GM18508 (cell line): ENCODE measurements around the gene CDC26.
"Not testable (repeated sequence)": the region's sequence is repeated elsewhere in the genome, so short reads cannot be mapped to it uniquely, and the experiment has no call there.

Source experiments
- ATAC-seq: cut with Tn5 transposase; IDR thresholded peaks from one replicate; pipeline ENCODE4 v1.9.1; 2021; ENCODE audit warnings: moderate number of reproducible peaks; ENCODE audit not compliant: insufficient read depth, unreplicated experiment

The CDC26 gene

DNA sequence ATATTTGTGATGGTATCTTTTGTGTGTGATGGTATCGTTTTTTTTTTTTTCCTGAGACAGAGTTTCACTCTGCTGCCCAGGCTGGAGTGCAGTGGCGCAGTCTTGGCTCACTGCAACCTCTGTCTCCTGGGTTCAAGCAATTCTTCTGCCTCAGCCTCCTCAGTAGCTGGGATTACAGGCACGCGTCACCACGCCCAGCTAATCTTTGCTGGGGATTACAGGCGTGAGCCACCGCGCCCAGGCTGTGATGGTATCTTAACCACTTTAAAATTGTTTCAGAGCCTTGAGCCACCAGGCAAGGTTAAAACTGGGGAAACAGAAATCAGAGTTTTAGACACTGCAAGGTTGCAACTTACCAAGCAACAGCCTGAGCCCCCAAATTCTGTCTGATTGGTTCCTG lies 20.9 kb upstream of the CDC26 start:
- not testable (repeated sequence) for ATAC-seq

DNA sequence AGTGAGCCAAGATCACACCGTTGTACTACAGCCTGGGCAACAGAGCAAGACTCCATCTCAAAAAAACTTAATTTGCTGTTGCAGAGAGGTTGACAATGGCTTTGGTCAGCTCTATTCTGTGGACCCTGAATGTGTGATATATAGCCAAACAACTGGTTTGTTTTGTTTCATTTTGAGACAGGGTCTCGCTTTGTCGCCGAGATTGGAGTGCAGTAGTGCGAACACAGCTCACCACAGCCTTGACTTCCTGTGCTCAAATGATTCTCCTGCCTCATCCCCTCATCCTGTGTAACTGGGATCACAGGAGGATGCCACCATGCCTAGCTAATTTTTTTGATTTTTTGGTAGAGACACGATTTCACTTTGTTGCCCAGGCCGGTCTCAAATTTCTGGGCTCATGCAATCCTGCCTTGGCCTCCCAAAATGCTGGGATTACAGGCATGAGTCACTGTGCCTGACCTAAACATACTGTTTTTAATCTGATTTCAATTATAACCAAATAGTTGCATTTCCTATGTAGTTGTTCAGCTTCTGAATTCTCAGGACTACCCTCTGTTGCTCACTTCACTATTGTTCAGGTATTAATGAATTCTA lies 18.0 kb upstream of the CDC26 start:
- no peak for ATAC-seq

DNA sequence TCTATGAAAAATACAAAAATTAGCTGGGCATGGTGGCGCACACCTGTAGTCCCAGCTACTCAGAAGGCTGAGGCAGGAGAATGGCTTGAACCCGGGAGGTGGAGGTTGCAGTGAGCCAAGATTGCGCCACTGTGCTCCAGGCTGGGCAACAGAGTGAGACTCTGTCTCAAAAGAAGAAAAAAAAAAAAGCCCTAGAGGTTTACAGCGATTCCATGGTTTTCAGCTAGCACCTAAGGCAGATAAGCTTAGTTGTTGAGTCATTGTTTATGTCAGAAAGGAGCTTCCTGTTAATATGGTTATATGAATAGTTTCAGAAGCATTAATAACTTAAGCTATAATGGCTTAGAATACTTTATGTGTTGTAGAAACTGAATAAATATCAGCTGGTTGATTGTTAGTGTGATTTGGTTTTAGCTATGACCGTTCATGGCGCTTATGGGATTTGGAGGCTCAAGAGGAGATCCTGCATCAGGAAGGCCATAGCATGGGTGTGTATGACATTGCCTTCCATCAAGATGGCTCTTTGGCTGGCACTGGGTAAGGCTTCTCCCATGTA lies 14.8 kb upstream of the CDC26 start:
- ATAC-seq, result no peak

DNA sequence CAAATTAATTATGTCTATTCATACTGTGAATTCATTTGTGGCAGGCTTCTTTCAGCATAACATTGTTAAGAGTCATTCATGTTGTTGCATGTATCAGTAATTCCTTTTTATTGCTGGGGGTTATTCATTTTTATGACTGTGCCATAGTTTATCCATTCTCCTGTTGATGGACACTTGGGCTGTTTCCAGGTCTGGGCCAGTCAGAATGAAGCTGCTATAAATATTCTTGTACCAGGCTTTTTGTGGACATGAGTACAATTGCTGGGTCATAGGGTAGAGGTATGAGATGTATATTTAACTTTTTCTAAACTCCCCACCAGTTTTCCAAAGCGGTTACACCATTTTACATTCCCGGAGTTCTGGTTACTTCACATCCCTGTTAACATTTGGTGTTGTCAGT lies 13.7 kb upstream of the CDC26 start:
- ATAC-seq, result no peak

GRCh38 chr9:113281356-113281755 lies 6.0 kb upstream of the CDC26 start:
- ATAC-seq, result no peak

DNA sequence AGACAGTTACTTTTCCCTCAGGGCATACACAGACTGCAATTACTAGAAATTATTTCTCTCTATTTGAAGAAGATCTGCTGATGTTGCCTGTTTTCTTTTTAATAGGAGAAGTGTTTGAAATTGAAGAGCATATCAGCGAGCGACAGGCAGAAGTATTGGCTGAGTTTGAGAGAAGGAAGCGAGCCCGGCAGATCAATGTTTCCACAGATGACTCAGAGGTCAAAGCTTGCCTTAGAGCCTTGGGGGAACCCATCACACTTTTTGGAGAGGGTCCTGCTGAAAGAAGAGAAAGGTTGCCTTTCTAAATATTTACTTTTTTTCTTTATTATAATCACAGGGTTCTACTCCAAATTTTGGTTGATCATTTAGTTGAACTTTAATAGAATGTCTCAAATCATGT lies 3.5 kb upstream of the CDC26 start:
- no peak for ATAC-seq

- ATAC-seq, result no peak
Observed at GRCh38 chr9:113274474-113275156, 757 bp downstream of the CDC26 start.

DNA sequence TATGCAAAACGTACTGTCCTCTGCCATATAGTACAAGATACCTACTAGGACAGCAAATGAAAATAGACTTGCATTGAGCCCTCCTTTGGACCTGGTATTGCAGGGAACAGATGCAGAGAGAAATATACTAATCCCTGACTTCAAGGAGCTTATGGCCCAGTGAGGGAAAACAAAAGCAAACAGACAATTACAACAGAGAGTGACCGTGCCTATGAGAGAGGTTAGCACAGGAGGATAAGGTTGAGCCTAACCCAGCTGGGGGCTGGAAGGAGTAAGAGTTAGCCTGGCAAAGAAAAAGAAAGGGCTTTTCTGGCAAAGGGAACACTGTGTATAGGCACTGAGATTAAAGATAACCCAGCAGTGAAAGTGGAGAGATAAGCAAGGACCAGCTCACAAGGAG lies 5.5 kb downstream of the CDC26 start:
- no peak for ATAC-seq

DNA sequence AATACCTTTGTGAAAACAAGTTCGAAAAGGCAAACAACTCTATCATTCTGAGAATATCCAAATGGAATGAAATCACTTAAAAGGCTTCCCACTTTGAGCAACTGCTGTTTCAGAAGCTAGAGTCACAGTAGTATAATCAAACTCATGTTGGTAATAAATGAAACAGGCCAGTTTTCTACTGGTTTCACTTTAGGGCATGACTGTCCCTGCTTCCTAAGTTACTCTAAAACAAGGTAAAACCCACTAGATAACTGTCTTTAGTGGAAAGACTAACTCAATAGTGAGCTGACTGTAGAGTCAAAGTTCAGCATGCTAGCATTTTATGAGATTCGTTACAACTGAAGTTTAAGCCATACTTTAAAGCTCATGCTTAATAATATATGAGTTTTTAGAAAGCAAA lies 6.0 kb downstream of the CDC26 start:
- no peak for ATAC-seq

GRCh38 chr9:113267911-113268566 lies 7.3 kb downstream of the CDC26 start:
- ATAC-seq, result no peak

GRCh38 chr9:113266174-113266573 lies 9.2 kb downstream of the CDC26 start:
- ATAC-seq, result no peak

DNA sequence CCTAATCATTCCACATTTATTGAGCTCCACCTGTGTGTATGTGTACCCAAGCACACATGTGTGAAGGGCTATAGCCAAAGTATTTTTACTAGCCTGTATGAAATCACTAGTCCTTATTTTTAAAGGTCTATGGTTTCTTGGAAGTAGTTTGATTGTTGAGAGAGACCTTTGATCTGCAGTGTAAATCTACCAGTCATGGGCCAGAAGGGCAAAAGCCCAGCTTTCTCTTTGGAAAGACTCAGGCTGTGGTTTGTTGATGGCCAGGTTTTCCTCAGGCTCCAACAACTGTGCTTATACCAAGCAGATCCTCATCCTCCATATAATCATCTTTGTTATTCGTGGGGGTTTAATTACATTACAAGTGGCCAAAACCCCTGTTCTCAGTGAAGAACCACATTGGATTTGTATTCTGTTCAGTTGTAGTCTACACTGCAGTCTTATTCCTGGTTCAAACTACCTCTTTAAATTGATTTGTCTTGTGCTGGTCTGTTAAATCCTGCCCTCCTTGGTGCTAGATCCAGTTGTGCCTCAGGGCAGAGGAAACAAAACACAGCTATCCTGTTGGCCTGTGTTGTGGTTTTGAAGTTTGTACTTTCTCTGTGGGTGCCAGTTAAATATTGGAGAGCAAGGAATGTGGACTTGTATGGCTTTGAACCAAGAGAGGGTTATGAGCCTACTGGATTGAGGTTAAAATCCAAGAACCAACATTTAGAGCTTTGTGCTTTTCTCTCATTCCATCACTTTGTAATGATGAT lies 13.3 kb downstream of the CDC26 start:
- no peak for ATAC-seq

GRCh38 chr9:113258282-113258681 lies 17.1 kb downstream of the CDC26 start:
- ATAC-seq, result no peak

DNA sequence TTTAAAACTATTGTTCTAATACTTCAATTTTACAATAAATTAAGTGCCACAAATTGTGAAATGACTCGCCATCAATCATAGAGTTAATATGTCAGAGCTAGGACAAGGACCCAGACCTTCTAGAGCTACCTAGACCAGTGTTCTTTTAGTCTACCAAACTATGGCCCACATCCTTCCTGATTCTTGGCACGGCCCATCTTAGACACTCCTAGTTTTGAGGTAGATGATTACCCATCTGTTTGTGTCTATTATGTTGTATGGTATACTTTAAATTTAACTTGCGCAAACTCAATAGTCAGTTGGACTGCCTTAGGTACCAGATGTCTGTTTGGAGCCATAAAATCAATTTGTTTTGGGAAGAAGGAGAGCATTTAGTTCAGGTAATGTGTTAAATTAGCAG lies 17.5 kb downstream of the CDC26 start:
- ATAC-seq, result no peak

DNA sequence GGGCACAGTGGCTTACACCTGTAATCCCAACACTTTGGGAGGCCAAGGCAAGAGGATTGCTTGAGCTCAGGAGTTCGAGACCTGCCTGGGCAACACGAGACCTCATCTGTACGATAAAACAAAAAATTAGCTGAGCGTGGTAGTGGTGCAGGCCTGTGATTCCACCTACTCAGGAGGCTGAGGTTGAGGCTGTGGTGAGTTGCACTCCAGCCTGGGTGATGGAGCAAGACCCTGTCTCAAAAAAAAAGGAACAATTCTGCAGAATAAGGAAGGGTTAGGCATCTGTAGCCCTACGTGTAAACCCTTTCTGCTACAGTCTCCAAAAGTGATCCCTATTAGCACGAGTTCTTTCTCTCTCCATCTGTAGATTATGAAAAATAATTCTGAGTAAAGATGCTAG lies 19.9 kb downstream of the CDC26 start:
- no peak for ATAC-seq

GRCh38 chr9:113254991-113255390 lies 20.4 kb downstream of the CDC26 start:
- no peak for ATAC-seq

DNA sequence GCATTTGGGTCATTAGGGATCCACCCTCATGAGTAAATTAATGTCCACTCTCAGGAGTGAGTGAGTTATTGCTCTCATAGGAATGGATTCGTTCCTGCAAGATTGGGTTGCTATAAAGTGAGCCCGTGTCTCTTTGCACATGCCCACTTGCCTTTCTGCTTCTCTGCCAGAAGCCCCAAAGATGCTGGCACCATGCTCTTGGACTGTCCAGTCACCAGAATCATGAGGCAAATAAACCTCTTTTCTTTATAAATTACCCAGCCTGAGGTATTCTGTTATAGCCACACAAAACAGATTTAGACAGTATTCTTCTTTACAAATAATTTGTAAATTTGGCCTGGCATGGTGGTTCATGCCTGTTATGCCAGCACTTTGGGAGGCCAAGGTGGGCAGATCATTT lies 24.6 kb downstream of the CDC26 start:
- ATAC-seq, result no peak

DNA sequence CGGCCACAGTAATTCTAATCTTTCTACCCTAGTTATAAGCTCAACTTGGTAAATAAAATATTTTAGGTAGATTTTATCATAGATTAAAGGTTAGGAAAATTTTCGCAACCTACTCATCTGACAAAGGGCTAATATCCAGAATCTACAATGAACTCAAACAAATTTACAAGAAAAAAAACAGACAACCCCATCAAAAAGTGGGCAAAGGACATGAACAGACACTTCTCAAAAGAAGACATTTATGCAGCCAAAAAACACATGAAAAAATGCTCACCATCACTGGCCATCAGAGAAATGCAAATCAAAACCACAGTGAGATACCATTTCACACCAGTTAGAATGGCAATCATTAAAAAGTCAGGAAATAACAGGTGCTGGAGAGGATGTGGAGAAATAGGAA lies 25.7 kb downstream of the CDC26 start:
- not testable (repeated sequence) for ATAC-seq

DNA sequence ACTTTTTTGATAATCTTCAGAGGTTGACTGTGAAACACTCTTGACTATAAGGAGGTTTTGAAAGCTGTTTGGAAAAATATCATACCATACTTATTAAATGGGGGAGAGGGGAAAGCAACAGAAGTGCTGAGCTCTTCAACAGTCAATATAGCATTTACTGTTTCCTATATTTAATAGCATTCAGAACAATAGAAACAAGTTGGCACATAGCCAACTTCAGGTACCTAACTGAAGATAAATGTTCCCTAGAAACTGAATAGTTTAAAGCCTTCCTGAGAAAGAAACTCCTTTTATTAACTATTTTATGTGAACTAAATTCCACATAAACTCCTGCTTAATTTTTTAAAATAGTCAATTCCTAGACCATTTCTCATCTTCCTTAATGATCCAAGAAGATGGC lies 27.7 kb downstream of the CDC26 start:
- no peak for ATAC-seq

- ATAC-seq, result no peak
Observed at GRCh38 chr9:113246928-113247327, 28.4 kb downstream of the CDC26 start.

DNA sequence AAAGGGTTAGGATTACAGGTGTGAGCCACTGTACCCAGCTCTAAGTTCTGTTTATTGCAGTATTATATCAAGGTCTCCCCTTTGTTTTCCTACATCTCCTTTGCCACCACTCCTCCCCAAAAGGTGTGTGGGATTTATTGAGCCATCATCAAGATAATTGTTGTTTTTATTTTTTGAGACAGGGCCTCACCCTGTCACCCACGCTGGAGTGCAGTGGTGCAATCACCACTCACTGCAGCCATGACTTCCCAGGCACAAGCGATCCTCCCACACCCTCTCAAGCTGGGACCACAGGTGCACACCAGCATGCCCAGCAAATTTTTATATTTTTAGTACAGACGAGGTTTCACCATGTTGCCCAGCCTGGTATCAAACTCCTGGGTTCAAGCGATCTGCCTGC lies 29.5 kb downstream of the CDC26 start:
- no peak for ATAC-seq
